ENCODE measurements around the gene SLC35E1.
"Not testable (repeated sequence)": the region's sequence is repeated elsewhere in the genome, so short reads cannot be mapped to it uniquely, and the experiment has no call there.

DNA sequence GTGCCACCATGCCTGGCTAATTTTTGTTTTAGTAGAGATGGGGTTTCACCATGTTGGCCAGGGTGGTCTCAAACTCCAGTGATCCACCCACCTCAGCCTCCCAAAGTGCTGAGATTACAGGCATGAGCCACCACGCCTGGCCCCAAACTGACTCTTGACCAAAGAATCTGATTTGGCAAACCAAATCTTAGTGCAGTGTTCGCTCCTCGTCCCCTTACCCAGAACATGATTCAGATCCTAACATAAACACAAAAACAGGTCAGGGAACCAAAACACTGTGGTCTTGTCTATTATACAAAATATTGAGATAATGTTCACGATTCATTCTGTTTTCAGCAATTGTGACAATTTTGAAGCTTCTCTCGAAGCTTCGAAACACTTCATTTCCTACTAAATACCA is 20.3 kb downstream of the SLC35E1 start:
- TF ChIP-seq, protein P1, sequence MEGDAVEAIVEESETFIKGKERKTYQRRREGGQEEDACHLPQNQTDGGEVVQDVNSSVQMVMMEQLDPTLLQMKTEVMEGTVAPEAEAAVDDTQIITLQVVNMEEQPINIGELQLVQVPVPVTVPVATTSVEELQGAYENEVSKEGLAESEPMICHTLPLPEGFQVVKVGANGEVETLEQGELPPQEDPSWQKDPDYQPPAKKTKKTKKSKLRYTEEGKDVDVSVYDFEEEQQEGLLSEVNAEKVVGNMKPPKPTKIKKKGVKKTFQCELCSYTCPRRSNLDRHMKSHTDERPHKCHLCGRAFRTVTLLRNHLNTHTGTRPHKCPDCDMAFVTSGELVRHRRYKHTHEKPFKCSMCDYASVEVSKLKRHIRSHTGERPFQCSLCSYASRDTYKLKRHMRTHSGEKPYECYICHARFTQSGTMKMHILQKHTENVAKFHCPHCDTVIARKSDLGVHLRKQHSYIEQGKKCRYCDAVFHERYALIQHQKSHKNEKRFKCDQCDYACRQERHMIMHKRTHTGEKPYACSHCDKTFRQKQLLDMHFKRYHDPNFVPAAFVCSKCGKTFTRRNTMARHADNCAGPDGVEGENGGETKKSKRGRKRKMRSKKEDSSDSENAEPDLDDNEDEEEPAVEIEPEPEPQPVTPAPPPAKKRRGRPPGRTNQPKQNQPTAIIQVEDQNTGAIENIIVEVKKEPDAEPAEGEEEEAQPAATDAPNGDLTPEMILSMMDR (IDR thresholded peaks at IDR 0.05), result not testable (repeated sequence)
- not testable (repeated sequence) for TF ChIP-seq POLR2A (IDR thresholded peaks at IDR 0.05)

Measured in adrenal gland (tissue), 5 donors.